Measurements from ENCODE around the gene LINS1.

The LINS1 gene

GRCh38 chr15:100537331-100537730 lies 64.7 kb downstream of the LINS1 start:
- H3K27me3 ChIP-seq (ENCODE audit: insufficient read depth, insufficient read length), result no peaks in the 10 kb centered on the region
- H3K36me3 ChIP-seq (ENCODE audit: insufficient read depth, insufficient read length, low read length), result no peaks in the 10 kb centered on the region
- peaks cover 14% of the 10 kb centered on the region; the same call in 1 of the 2 replicates for H3K9me3 ChIP-seq (ENCODE audit: insufficient read depth, low read length)
- no peaks in the 10 kb centered on the region for H3K4me1 ChIP-seq (ENCODE audit: insufficient read depth, insufficient read length)
- no peak overlapping the region for H3K4me3 ChIP-seq (ENCODE audit: insufficient read length, low read depth)
- no peak for DNase-seq (ENCODE audit: low read depth, low spot score)
- H3K9ac ChIP-seq (ENCODE audit: insufficient read length, low read depth), result no peak overlapping the region
- TF ChIP-seq ZNF274 (IDR thresholded peaks at IDR 0.05; ENCODE audit: low read depth, low read length) (no peak), SUZ12 (IDR thresholded peaks at IDR 0.05; ENCODE audit: extremely low read depth, insufficient read depth, insufficient read length) (no peak), YY1 (IDR thresholded peaks at IDR 0.05; ENCODE audit: insufficient read depth, insufficient read length) (no peak)

DNA sequence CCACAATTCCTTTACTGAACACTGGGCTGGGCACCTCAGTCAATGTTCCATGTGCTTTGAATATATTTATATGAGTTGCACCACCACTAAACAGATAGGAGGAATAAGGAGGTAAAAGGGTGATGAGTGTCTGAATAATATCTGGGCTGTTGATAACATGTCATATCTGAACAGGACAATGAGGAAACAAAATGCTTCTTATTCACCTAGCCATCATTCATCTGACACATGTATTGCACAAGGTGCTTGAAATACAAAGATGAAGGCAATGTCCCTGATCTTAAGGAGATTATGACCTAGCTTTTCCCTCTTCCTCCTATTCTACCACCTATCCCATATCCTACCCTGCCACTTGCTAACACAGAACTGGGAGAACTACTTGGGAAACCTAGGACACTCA lies 65.3 kb downstream of the LINS1 start:
- Histone ChIP-seq H3K36me3 (ENCODE audit: insufficient read depth, insufficient read length, low read length) (no peaks in the 10 kb centered on the region), H3K4me1 (ENCODE audit: insufficient read depth, insufficient read length) (no peaks in the 10 kb centered on the region), H3K4me3 (ENCODE audit: insufficient read length, low read depth) (no peak overlapping the region), H3K9ac (ENCODE audit: insufficient read length, low read depth) (no peak overlapping the region), H3K27me3 (ENCODE audit: insufficient read depth, insufficient read length) (no peaks in the 10 kb centered on the region), H3K9me3 (ENCODE audit: insufficient read depth, low read length) (peaks cover 14% of the 10 kb centered on the region; the same call in 1 of the 2 replicates)
- DNase-seq (ENCODE audit: low read depth, low spot score), result no peak
- no peak for TF ChIP-seq SUZ12 (IDR thresholded peaks at IDR 0.05; ENCODE audit: extremely low read depth, insufficient read depth, insufficient read length)
- no peak for TF ChIP-seq YY1 (IDR thresholded peaks at IDR 0.05; ENCODE audit: insufficient read depth, insufficient read length)
- no peak for TF ChIP-seq ZNF274 (IDR thresholded peaks at IDR 0.05; ENCODE audit: low read depth, low read length)

DNA sequence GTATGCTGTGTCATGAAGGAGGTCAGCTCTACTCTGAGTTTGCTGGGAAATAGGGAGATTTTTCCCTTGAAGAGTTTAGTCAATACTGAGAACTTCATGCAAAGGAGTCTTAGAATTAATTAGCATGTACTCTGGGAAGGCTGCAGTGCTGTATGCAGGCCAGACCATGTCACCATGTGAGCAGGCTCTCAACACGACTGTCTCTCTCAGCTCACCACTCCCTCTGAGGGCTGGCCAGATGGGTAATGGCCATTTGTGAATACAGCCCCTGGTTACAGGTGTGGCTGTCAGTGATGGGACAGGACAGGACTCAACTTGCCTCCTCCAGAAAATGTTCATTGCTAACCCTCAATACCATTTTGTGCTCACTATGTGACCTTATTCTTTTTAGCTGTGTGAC lies 68.1 kb downstream of the LINS1 start:
- H3K9me3 ChIP-seq (ENCODE audit: insufficient read depth, low read length), result peaks cover 14% of the 10 kb centered on the region; the same call in 1 of the 2 replicates

GRCh38 chr15:100531823-100532327 lies 70.1 kb downstream of the LINS1 start:
- no peaks in the 10 kb centered on the region for H3K4me1 ChIP-seq (ENCODE audit: insufficient read depth, insufficient read length)
- TF ChIP-seq ZNF274 (IDR thresholded peaks at IDR 0.05; ENCODE audit: low read depth, low read length) (no peak), YY1 (IDR thresholded peaks at IDR 0.05; ENCODE audit: insufficient read depth, insufficient read length) (no peak), SUZ12 (IDR thresholded peaks at IDR 0.05; ENCODE audit: extremely low read depth, insufficient read depth, insufficient read length) (no peak)
- H3K9ac ChIP-seq (ENCODE audit: insufficient read length, low read depth), result no peak overlapping the region
- no peaks in the 10 kb centered on the region for H3K36me3 ChIP-seq (ENCODE audit: insufficient read depth, insufficient read length, low read length)
- DNase-seq (ENCODE audit: low read depth, low spot score), result no peak
- no peaks in the 10 kb centered on the region; the same call in 1 of the 2 replicates for H3K9me3 ChIP-seq (ENCODE audit: insufficient read depth, low read length)
- no peak overlapping the region for H3K4me3 ChIP-seq (ENCODE audit: insufficient read length, low read depth)
- H3K27me3 ChIP-seq (ENCODE audit: insufficient read depth, insufficient read length), result no peaks in the 10 kb centered on the region

More for the DNA sequence above, 68.1 kb downstream of the LINS1 start:
- Histone ChIP-seq H3K4me1 (ENCODE audit: insufficient read depth, insufficient read length) (no peaks in the 10 kb centered on the region), H3K36me3 (ENCODE audit: insufficient read depth, insufficient read length, low read length) (no peaks in the 10 kb centered on the region), H3K9ac (ENCODE audit: insufficient read length, low read depth) (no peak overlapping the region), H3K4me3 (ENCODE audit: insufficient read length, low read depth) (no peak overlapping the region), H3K27me3 (ENCODE audit: insufficient read depth, insufficient read length) (no peaks in the 10 kb centered on the region)
- DNase-seq (ENCODE audit: low read depth, low spot score), result no peak
- TF ChIP-seq SUZ12 (IDR thresholded peaks at IDR 0.05; ENCODE audit: extremely low read depth, insufficient read depth, insufficient read length) (no peak), YY1 (IDR thresholded peaks at IDR 0.05; ENCODE audit: insufficient read depth, insufficient read length) (no peak), ZNF274 (IDR thresholded peaks at IDR 0.05; ENCODE audit: low read depth, low read length) (no peak)

DNA sequence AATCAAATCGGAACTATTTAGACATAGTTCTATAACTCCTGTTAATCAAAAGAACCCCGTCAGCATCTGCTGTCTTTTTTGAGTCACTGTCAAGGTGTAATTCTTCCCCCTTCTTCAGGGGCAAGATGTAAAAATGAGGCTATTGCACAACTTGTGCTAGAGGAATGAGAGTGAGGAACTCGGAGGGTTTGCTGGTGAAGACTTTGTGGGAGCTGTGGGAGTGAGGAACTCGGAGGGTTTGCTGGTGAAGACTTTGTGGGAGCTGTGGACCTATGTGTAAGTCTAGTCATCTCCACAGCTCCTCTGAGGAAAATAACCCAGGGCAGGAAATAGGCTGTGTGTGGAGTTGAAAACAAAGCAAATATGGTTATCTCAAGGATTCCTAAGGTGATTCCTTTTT lies 70.8 kb downstream of the LINS1 start:
- Histone ChIP-seq H3K9ac (ENCODE audit: insufficient read length, low read depth) (no peak overlapping the region), H3K9me3 (ENCODE audit: insufficient read depth, low read length) (no peaks in the 10 kb centered on the region; the same call in 1 of the 2 replicates), H3K4me1 (ENCODE audit: insufficient read depth, insufficient read length) (no peaks in the 10 kb centered on the region), H3K36me3 (ENCODE audit: insufficient read depth, insufficient read length, low read length) (no peaks in the 10 kb centered on the region), H3K27me3 (ENCODE audit: insufficient read depth, insufficient read length) (no peaks in the 10 kb centered on the region), H3K4me3 (ENCODE audit: insufficient read length, low read depth) (no peak overlapping the region)
- no peak for DNase-seq (ENCODE audit: low read depth, low spot score)
- no peak for TF ChIP-seq ZNF274 (IDR thresholded peaks at IDR 0.05; ENCODE audit: low read depth, low read length)
- TF ChIP-seq YY1 (IDR thresholded peaks at IDR 0.05; ENCODE audit: insufficient read depth, insufficient read length), result no peak
- TF ChIP-seq SUZ12 (IDR thresholded peaks at IDR 0.05; ENCODE audit: extremely low read depth, insufficient read depth, insufficient read length), result no peak

GRCh38 chr15:100529556-100529955 lies 72.4 kb downstream of the LINS1 start:
- Histone ChIP-seq H3K36me3 (ENCODE audit: insufficient read depth, insufficient read length, low read length) (no peaks in the 10 kb centered on the region), H3K9me3 (ENCODE audit: insufficient read depth, low read length) (no peaks in the 10 kb centered on the region; the same call in 1 of the 2 replicates), H3K27me3 (ENCODE audit: insufficient read depth, insufficient read length) (no peaks in the 10 kb centered on the region), H3K9ac (ENCODE audit: insufficient read length, low read depth) (no peak overlapping the region), H3K4me1 (ENCODE audit: insufficient read depth, insufficient read length) (no peaks in the 10 kb centered on the region), H3K4me3 (ENCODE audit: insufficient read length, low read depth) (no peak overlapping the region)
- no peak for TF ChIP-seq ZNF274 (IDR thresholded peaks at IDR 0.05; ENCODE audit: low read depth, low read length)
- TF ChIP-seq YY1 (IDR thresholded peaks at IDR 0.05; ENCODE audit: insufficient read depth, insufficient read length), result no peak
- TF ChIP-seq SUZ12 (IDR thresholded peaks at IDR 0.05; ENCODE audit: extremely low read depth, insufficient read depth, insufficient read length), result no peak
- no peak for DNase-seq (ENCODE audit: low read depth, low spot score)

DNA sequence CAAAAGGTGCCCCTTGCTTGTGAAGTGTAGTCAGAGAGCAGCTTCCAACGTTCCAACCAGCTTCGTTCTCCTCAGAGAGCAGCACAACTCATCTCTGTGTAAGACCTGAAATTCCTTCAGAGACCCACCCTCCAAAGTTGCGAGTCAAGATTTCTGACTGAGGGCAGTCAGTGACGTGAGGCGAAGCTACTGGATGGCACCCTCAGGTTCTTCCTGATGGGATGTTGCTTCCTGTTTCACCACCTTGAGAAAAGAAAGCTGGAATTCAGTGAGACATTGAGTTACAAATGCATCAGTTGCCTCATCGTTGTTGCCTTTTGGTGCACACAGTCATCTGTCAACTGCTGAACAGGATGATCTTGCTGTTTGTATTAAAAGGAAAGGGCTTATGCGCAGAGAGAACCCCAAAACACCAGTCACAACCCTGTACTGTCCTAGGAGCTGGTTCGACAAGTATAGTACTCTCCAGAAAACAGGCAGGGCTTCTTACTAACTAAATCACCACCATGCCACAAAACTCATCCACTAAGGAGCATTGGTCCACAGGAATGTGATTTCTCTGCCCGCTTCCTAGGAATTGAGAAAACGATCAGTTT lies 73.1 kb downstream of the LINS1 start, which contains the start of gene CERS3:
CERS3 (minus strand) TSS at position 118 of the 596 bp plus-strand sequence. CDS start 27,101 bp downstream, outside the sequence.
- Histone ChIP-seq H3K4me1 (ENCODE audit: insufficient read depth, insufficient read length) (no peaks in the 10 kb centered on the region), H3K36me3 (ENCODE audit: insufficient read depth, insufficient read length, low read length) (no peaks in the 10 kb centered on the region), H3K9me3 (ENCODE audit: insufficient read depth, low read length) (no peaks in the 10 kb centered on the region; the same call in 1 of the 2 replicates), H3K9ac (ENCODE audit: insufficient read length, low read depth) (no peak within 1 kb of the TSS), H3K4me3 (ENCODE audit: insufficient read length, low read depth) (no peak within 1 kb of the TSS), H3K27me3 (ENCODE audit: insufficient read depth, insufficient read length) (no peaks in the 10 kb centered on the region)
- no peak for TF ChIP-seq ZNF274 (IDR thresholded peaks at IDR 0.05; ENCODE audit: low read depth, low read length)
- TF ChIP-seq SUZ12 (IDR thresholded peaks at IDR 0.05; ENCODE audit: extremely low read depth, insufficient read depth, insufficient read length), result no peak
- no peak for TF ChIP-seq YY1 (IDR thresholded peaks at IDR 0.05; ENCODE audit: insufficient read depth, insufficient read length)
- no peak for DNase-seq (ENCODE audit: low read depth, low spot score)
